ELF-1 (cell line): ENCODE results near the gene NPAS3.

Experiments used
- DNase-seq: peaks from one replicate; pipeline ENCODE4 v3.0.0-alpha.2; 2016; ENCODE audit warnings: low read depth, low spot score

The NPAS3 gene

GRCh38 chr14:33709283-33709682 lies 770.6 kb downstream of the NPAS3 start:
- no peak for DNase-seq

- DNase-seq: no peak
Observed at GRCh38 chr14:33709711-33710110, 771.0 kb downstream of the NPAS3 start.

- peak; percentile 3 for DNase-seq
Observed at GRCh38 chr14:33710273-33710672, 771.6 kb downstream of the NPAS3 start.

GRCh38 chr14:33711194-33711593 lies 772.5 kb downstream of the NPAS3 start:
- no peak for DNase-seq

- no peak for DNase-seq
Observed at GRCh38 chr14:33711811-33712216, 773.1 kb downstream of the NPAS3 start.

GRCh38 chr14:33714527-33715226 lies 776.0 kb downstream of the NPAS3 start:
- no peak for DNase-seq

GRCh38 chr14:33715227-33715528 lies 776.5 kb downstream of the NPAS3 start:
- DNase-seq: no peak

- no peak for DNase-seq
Observed at GRCh38 chr14:33716921-33717320, 778.2 kb downstream of the NPAS3 start.

- DNase-seq: no peak
Observed at GRCh38 chr14:33717866-33718265, 779.2 kb downstream of the NPAS3 start.

GRCh38 chr14:33720284-33720787 lies 781.7 kb downstream of the NPAS3 start:
- no peak for DNase-seq

GRCh38 chr14:33726685-33727084 lies 788.0 kb downstream of the NPAS3 start:
- DNase-seq: no peak

GRCh38 chr14:33727606-33728005 lies 788.9 kb downstream of the NPAS3 start:
- no peak for DNase-seq

GRCh38 chr14:33728010-33728498 lies 789.4 kb downstream of the NPAS3 start:
- DNase-seq: peak; percentile 40

- DNase-seq: no peak
Observed at GRCh38 chr14:33730156-33730555, 791.5 kb downstream of the NPAS3 start.

GRCh38 chr14:33732175-33732574 lies 793.5 kb downstream of the NPAS3 start:
- no peak for DNase-seq

- DNase-seq: no peak
Observed at GRCh38 chr14:33733310-33733709, 794.6 kb downstream of the NPAS3 start.

GRCh38 chr14:33733721-33734120 lies 795.0 kb downstream of the NPAS3 start:
- no peak for DNase-seq

- no peak for DNase-seq
Observed at GRCh38 chr14:33734387-33734786, 795.7 kb downstream of the NPAS3 start.

- no peak for DNase-seq
Observed at GRCh38 chr14:33736299-33736825, 797.7 kb downstream of the NPAS3 start.

GRCh38 chr14:33736979-33737378 lies 798.3 kb downstream of the NPAS3 start:
- DNase-seq: no peak

- no peak for DNase-seq
Observed at GRCh38 chr14:33737446-33737845, 798.8 kb downstream of the NPAS3 start.

GRCh38 chr14:33738029-33738428 lies 799.4 kb downstream of the NPAS3 start:
- no peak for DNase-seq

GRCh38 chr14:33738491-33738890 lies 799.8 kb downstream of the NPAS3 start:
- peak; percentile 64 for DNase-seq
